Mesothelial cell of epicardium (in vitro differentiated cells): ENCODE results near the gene LIMCH1. TPM values are rescaled to one million over a fixed set of nuclear protein-coding genes. Genes with fewer than 3 reads are reported as not detected.

Experiments
- DNase-seq, 2 experiments: peaks; one replicate each; pipeline ENCODE4 v3.0.0; 2021; ENCODE audit warnings: low spot score in 2 of 2; ENCODE audit not compliant: unreplicated experiment in 2 of 2
- H3K27ac Mint-ChIP-seq: 2 replicates; pipeline ENCODE4 v1.8.0; 2021; ENCODE audit warnings: mixed read lengths
- H3K27me3 Mint-ChIP-seq: 2 replicates; pipeline ENCODE4 v1.8.0; 2021; ENCODE audit warnings: low read depth, mixed read lengths
- H3K36me3 Mint-ChIP-seq: 2 replicates; pipeline ENCODE4 v1.8.0; 2021; ENCODE audit warnings: mixed read lengths
- H3K4me1 Mint-ChIP-seq: 2 replicates; pipeline ENCODE4 v1.8.0; 2021; ENCODE audit warnings: mixed read lengths
- H3K4me3 Mint-ChIP-seq: 2 replicates; pipeline ENCODE4 v1.8.0; 2021; ENCODE audit warnings: mild to moderate bottlenecking, moderate library complexity, mixed read lengths
- H3K9me3 Mint-ChIP-seq: 2 replicates; pipeline ENCODE4 v1.8.0; 2021; ENCODE audit warnings: mixed read lengths
- total RNA-seq: library from RNA; stranded (reverse); gene quantifications from 3 replicates; pipeline ENCODE4 v1.2.1, GENCODE V29; 2021
- TF ChIP-seq, protein P1 (sequence below): fragments of 200-600 bp; sonication (generic); IDR thresholded peaks from one replicate; pipeline ENCODE4 v1.5.0; 2021; ENCODE audit warnings: antibody characterized with exemption; ENCODE audit not compliant: unreplicated experiment

LIMCH1 gene
- total RNA-seq, 1 donor from 2014 or later, result 66.8 TPM

DNA sequence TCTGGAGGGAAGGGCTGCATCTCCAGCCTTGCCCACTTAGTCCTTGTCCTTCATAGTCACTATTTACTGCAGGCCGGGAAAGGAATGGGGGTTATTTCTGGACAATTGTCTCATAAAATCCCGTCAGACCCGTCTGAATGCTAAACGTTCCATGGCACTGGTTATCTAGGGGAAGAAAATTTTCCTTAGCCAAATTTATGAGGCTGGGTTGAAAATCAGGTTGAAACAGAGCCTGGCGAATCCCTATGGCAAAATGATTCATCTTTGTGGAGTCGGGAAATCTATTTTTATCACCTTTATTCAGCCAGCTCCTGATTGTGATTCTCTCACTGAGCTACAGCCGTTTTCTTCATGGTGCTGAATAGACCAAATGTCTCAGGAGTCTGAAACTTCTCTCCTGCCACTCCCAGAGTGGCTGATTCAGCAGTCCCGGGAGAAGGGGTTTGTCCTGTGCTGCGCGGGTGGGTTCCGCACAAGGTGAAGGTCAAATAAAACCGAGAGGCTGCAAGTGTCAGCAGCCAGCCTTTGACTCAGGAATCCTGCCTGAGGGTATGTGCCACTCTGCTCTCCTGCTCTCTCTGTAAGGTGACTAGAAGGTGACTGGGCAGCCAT is 1.0 kb downstream of the LIMCH1 start:
- peak overlapping the region; percentile 33 for H3K27ac Mint-ChIP-seq
- no peaks in the 10 kb centered on the region for H3K36me3 Mint-ChIP-seq
- no peaks in the 10 kb centered on the region for H3K9me3 Mint-ChIP-seq
- no peak overlapping the region for H3K4me3 Mint-ChIP-seq
- TF ChIP-seq, protein P1, sequence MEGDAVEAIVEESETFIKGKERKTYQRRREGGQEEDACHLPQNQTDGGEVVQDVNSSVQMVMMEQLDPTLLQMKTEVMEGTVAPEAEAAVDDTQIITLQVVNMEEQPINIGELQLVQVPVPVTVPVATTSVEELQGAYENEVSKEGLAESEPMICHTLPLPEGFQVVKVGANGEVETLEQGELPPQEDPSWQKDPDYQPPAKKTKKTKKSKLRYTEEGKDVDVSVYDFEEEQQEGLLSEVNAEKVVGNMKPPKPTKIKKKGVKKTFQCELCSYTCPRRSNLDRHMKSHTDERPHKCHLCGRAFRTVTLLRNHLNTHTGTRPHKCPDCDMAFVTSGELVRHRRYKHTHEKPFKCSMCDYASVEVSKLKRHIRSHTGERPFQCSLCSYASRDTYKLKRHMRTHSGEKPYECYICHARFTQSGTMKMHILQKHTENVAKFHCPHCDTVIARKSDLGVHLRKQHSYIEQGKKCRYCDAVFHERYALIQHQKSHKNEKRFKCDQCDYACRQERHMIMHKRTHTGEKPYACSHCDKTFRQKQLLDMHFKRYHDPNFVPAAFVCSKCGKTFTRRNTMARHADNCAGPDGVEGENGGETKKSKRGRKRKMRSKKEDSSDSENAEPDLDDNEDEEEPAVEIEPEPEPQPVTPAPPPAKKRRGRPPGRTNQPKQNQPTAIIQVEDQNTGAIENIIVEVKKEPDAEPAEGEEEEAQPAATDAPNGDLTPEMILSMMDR, result no peak
- DNase-seq, result no peak
- H3K4me1 Mint-ChIP-seq, result peaks cover 69% of the 10 kb centered on the region
- no peaks in the 10 kb centered on the region for H3K27me3 Mint-ChIP-seq

- no peaks in the 10 kb centered on the region for H3K27me3 Mint-ChIP-seq
- TF ChIP-seq, protein P1, result no peak
- no peak overlapping the region for H3K4me3 Mint-ChIP-seq
- no peak overlapping the region for H3K27ac Mint-ChIP-seq
- no peaks in the 10 kb centered on the region for H3K9me3 Mint-ChIP-seq
- no peaks in the 10 kb centered on the region for H3K36me3 Mint-ChIP-seq
- no peak for DNase-seq
- H3K4me1 Mint-ChIP-seq, result peaks cover 75% of the 10 kb centered on the region
Observed at GRCh38 chr4:41539711-41540110, 1.8 kb downstream of the LIMCH1 start.

DNA sequence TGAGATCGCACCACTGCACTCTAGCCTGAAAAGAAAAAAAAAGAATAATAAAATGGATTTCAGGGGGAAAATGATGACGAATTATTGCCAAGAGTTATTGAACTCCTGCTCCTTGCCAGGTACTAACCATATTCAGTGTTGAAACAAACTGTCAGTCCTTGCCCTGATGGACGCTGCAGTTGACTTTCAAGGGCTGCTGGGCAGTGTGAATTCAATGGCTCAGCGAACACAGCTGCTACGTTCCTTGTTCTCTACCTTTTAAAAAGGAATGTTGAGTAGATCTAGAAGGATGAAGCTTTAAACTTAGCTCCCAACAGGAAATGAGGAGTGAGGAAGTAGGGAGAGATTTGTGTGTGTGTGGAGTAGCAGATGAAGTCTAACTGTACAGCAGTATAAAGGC is 2.7 kb downstream of the LIMCH1 start:
- DNase-seq, result no peak
- peak overlapping the region; percentile 0 for H3K27ac Mint-ChIP-seq
- TF ChIP-seq, protein P1, result no peak
- no peaks in the 10 kb centered on the region for H3K36me3 Mint-ChIP-seq
- H3K27me3 Mint-ChIP-seq, result no peaks in the 10 kb centered on the region
- no peak overlapping the region for H3K4me3 Mint-ChIP-seq
- H3K9me3 Mint-ChIP-seq, result no peaks in the 10 kb centered on the region
- peaks cover 75% of the 10 kb centered on the region for H3K4me1 Mint-ChIP-seq

DNA sequence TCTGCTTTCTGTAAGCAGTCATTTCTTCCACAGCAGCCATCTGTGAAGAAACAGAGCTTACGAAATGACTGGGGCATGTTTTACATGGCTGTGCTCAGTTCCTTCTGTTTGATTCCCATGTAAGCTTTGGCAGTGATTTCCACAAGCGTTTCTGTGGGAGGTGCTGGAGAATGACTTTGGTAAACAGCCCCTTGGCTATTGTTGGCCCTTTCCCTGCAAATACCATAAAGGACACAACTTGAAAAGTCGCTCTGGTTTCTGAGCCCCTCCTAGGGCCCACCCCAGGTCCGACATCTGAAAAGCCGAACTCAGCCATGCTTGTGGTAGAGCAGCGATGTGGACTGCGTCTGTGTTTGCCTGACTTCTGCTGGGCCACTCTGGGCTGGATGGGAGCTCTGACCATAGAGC is 3.7 kb downstream of the LIMCH1 start:
- DNase-seq, result no peak
- Mint-ChIP-seq H3K27ac (peak overlapping the region; percentile 36), H3K9me3 (no peaks in the 10 kb centered on the region), H3K27me3 (no peaks in the 10 kb centered on the region), H3K4me3 (no peak overlapping the region), H3K4me1 (peaks cover 68% of the 10 kb centered on the region), H3K36me3 (no peaks in the 10 kb centered on the region)
- TF ChIP-seq, protein P1, result no peak

- H3K9me3 Mint-ChIP-seq, result no peaks in the 10 kb centered on the region
- no peaks in the 10 kb centered on the region for H3K36me3 Mint-ChIP-seq
- DNase-seq, result no peak
- H3K4me1 Mint-ChIP-seq, result peaks cover 66% of the 10 kb centered on the region
- no peaks in the 10 kb centered on the region for H3K27me3 Mint-ChIP-seq
- peak overlapping the region; percentile 72 for H3K27ac Mint-ChIP-seq
- TF ChIP-seq, protein P1, result no peak
- no peak overlapping the region for H3K4me3 Mint-ChIP-seq
Observed at GRCh38 chr4:41542526-41543275, 4.7 kb downstream of the LIMCH1 start.
